HG02943 (cell line): ENCODE measurements around the gene MRPS31.

Experiments
- ATAC-seq: cut with Tn5 transposase; IDR thresholded peaks from one replicate; pipeline ENCODE4 v1.9.1; 2021; ENCODE audit warnings: mild to moderate bottlenecking, low read depth, moderate library complexity; ENCODE audit not compliant: unreplicated experiment

MRPS31 gene

DNA sequence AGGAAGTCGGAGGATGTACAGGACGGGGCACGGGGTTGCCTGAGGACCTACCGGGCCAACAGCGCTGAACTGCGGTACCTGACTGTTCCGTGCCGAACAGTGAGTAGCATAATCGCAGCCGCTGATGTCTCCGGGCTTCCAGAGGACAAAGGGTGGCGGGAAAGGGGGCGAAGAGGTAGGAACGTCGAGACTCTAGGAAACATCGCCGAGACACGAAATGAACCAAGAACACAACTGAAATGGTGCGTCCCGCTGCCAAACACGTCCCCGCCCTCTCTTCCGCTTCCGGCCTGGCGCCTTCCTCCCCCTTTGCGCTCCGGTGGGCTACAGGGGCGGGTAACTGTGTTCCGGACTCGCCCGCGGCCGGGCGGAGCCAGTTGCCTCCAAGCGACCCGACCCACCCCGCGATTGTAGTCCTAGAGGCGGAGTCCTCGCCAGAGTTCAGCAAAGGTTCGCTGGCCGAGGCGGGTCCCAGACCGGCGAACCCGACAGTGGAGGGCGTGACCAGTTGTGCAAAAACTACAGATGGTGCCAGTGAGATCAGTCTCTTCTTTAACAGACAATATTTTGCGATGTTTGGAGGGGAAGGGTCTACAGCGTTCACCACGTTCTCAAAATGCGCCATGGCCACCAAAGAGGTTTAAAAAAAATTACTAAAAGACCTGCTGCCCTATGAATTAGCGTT, at the start of gene MRPS31:
Gene MRPS31 (minus strand): TSS at position 257 of the 685 bp plus-strand sequence. CDS start 54 bp downstream, at position 203.
- peak; percentile 94 for ATAC-seq

DNA sequence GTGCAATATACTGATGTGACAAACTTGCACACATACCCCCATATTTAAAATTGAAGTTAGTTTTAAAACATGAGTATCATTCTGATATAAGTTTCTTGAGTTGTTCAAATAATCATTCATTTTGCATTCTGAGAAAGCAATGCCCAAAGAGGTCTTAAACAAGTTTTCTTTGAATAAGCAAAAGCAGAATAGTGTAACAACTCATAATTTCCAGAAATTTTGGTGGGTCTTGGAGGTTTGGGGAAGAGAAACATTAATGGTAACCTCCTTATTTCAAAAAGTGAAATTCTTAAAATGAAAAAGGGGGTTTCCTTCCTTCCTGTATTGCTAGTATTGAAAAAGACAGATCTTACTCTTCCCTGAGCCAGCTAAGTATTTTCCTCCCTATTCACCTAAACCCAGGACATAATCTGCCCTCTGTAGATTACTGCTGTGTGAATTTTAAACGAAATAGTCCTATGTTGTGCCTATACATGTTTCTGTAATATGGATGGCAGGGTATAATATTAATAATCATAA, 48.9 kb upstream of the MRPS31 start:
- no peak for ATAC-seq

DNA sequence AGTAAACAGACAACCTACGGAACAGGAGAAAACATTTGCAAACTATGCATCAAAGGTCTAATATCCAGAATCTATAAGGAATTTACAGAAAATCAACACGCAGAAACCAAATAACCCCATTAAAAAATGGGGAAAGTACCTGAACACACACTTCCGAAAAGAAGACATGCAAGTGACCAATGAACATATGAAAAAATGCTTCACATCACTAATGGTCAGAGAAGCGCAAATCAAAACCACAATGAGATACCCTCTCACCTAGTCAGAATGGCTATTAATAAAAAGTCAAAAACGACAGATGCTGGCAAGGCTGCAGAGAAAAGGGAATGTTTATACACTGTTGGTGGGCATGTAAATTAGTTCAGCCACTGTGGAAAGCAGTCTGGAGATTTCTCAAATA, 47.9 kb upstream of the MRPS31 start:
- no peak for ATAC-seq

- no peak for ATAC-seq
These were observed 43.8 kb upstream of the MRPS31 start for GRCh38 chr13:40814803-40815202.

DNA sequence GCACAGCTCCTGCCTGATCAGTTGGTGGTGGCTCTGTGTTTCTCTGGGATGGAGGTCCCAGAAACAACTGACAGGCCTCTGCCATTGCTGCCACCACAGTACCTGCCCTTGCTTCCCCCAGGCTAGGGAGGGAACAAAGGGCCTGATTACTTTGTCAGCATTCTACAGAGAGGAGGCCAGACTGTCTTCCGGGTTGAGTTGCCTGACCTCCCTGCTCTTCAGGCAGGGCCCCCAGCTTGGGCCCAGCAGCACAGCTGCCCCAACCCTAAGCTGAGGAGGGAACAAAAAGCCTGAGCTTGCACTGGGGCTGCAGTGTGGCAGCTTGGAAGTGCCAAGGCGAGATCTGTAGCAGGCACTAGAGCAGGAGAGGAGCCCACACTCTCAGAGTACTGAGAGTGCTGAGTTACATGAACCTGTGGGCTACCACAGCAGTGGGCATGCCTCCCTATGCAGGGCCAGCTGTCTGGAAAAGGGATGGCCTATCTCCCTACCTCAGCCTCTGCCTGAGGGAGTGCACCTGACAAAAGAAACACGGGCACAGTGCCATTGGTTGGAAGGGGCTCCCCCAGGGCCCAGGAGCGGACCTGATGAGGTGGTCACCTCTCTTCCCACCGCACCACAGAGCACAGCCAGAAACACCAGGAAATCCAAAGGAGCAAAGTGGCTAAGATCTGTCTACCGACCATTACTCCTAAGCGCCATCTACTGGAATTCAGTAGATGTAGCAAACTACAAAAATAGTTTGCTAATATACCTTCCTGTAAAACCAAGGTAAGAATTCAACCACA, 42.9 kb upstream of the MRPS31 start:
- no peak for ATAC-seq

- no peak for ATAC-seq
These were observed 41.9 kb upstream of the MRPS31 start for GRCh38 chr13:40812724-40813445.

GRCh38 chr13:40812102-40812501, 41.1 kb upstream of the MRPS31 start:
- ATAC-seq, result no peak

DNA sequence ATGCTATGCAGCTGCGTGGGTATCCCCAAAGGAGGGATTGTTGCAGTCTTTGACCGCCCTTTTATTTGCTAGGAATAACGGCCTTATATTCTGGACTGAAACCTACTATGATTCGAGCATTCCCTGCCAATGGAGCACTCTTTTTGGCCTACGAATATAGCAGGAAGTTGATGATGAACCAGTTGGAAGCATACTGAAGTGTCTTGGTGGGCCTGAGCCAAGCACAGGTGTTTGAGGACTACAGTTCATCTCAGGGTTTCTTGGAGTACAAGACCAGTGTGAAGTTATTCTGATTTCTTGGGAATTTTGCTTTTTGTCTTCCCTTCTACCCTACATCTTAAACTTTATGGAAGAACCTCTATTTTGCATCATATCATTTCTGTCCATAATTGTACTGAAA, 38.5 kb upstream of the MRPS31 start:
- ATAC-seq, result no peak

GRCh38 chr13:40806241-40806640, 35.3 kb upstream of the MRPS31 start:
- no peak for ATAC-seq

DNA sequence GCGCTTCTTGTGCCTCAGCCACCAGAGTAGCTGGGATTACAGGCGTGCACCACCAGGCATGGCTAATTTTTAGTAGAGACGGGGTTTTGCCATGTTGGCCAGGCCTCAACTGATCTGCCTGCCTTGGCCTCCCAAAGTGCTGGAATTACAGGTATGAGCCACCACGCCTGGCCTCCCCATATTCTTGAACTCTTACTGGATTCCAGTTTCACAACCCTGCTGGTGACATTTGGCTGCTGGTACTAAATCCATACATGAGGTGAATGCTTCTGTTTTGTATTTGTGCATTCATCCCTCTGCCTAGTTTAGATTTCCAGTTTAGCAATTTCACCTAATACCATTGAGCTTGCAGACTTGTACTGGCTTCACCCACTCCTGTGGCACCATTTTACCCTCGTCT, 32.3 kb upstream of the MRPS31 start:
- ATAC-seq, result no peak

DNA sequence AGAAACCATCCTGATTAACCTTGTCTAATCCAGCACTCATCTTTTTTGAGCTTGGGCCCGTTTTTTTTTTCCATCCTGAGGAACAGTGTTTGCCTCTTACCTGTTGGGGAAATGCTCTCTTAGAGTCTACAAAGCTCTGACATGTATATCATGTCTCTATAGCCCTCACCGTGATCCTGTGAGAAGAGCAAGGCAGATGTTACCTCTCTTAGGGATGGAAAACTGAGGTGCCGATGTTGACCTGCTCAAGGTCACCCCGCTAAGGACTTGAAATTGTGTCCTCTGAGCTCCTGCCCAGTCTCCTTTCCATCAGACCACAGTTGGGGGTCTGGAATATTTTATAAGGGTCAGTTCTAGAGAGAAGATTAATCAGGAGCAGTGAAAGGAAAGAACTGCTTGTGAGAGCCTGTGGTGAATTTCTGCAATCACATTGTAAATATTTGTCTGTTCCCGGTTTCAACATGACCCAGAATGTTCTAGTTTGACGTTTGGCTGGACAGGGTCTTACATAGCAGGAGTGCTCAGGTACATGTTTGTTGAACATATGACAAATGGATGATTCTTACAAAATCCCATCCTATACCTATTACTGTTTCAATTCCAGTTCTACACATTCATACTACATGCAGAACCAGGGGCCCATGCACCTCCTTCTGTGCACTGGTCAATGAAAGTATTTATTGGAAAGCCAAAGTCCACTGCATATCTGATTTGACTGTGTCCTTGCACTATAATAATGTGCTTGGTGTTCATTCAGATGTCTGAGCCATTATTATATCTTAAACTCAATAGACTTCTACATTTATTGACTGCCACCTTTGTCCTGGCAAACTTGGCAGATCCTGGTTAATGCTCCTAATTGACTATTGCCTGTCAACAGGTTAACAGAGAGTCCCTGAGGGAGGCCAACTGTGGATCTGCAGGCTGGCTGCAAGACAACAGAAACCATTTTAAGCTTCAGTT, 30.5 kb upstream of the MRPS31 start:
- no peak for ATAC-seq

DNA sequence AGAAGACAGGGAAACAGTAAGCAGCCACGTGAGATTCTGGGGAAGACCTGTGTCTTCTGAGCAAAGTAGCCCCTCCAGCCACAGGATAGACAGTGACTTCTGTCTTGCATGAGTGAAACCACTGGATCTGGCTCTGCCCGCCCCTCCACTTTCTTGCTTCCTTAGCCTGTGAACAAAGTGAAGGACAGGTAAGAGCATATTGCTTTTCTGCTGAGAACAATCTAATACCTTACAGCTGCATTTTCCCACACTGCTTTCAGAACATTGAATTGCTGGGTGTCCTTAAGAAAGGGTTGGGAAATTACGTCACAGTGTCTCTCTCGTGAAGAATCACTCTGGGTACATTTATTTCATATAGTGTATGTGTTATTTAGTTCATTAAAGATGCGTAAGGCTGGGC, 29.6 kb upstream of the MRPS31 start:
- ATAC-seq, result no peak

GRCh38 chr13:40799508-40799907, 28.5 kb upstream of the MRPS31 start:
- no peak for ATAC-seq

DNA sequence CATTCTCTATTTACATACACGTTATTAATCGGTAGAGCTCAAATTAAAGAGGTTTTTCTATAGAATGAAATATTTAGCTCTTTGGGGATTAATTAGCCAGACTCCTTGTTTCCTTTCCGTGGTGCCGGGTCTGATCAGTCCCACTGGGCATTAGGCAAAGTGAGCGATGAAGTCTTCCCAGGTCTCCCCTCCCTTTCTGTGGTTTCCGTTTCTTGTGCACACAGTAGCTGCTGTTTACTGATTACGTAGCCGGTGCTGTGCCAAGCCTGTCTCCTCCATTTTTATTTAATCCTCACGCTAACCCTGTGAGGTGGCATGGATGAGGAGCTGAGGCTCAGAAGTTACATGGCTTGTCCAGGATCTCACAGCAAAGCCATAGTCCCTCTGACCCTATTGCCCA, 27.4 kb upstream of the MRPS31 start:
- ATAC-seq, result no peak

- ATAC-seq, result no peak
These were observed 25.7 kb upstream of the MRPS31 start for GRCh38 chr13:40796649-40797048.

DNA sequence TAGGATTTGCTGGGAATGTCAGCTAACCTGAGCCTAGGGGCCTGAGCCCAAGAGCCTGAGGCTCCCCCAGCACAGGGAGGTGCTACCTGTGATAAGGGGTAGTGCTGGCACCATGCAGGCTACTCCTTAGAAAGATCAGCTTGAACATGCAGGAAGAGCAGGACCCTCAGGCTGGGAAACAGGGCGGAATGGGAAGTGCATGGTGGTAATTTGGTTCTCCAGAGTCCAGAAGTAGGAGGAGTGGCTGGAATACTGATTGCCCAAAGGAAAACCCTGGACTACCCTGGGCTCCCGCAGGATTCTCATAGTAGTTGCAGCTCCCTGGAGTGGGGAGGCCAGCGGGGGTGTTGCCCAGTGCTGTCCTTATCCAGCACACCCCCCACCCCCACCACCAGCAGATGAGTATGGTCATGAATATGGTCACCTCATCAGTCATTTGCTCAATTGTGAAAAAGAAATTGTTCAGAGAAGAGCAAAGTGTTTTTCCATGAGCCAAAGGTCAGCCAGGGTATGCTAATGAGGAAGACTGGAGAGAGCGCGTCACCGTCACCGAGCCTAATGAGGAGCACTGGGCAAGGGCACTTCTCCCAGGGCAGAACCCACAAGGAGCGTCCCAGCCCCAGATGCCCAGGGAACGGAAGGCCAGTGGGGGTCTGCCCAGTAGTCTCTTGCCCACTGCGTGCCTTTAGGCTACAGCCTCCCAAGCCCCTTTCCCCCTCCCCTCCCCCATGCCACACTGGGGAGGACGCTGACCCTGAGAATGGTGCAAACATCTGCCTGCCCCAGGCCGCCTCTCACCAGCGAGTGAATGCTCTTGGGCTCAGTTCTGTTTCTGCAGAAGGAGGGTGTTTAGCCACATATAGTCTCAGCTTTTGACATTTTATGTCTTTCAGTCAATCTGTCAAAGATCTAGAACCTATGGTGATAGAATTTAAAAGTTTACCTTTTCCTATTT, 23.7 kb upstream of the MRPS31 start:
- ATAC-seq, result no peak

- ATAC-seq, result no peak
These were observed 22.3 kb upstream of the MRPS31 start for GRCh38 chr13:40793339-40793738.

- ATAC-seq, result no peak
These were observed 21.5 kb upstream of the MRPS31 start for GRCh38 chr13:40792284-40793051.
